Adipocyte (in vitro differentiated cells): ENCODE results near the gene CDC73.
"Not testable (repeated sequence)": the region's sequence is repeated elsewhere in the genome, so short reads cannot be mapped to it uniquely, and the experiment has no call there.

ENCODE experiments used
- DNase-seq: peaks from one replicate; pipeline ENCODE4 v3.0.0-alpha.2; 2015; ENCODE audit warnings: low read depth
- H3K27me3 ChIP-seq: replicated peaks from 2 replicates; pipeline ENCODE4 v1.7.0; 2013; ENCODE audit warnings: mild to moderate bottlenecking, low read length, moderate library complexity; ENCODE audit not compliant: control insufficient read depth, insufficient read depth
- H3K36me3 ChIP-seq: 2 replicates; pipeline ENCODE4 v1.7.0; 2013; ENCODE audit warnings: low read length, mild to moderate bottlenecking, moderate library complexity; ENCODE audit not compliant: control insufficient read depth, insufficient read depth, severe bottlenecking
- H3K4me1 ChIP-seq: 2 replicates; pipeline ENCODE4 v1.7.0; 2013; ENCODE audit warnings: mild to moderate bottlenecking, low read length, moderate library complexity; ENCODE audit not compliant: control insufficient read depth, insufficient read depth
- H3K4me3 ChIP-seq: 2 replicates; pipeline ENCODE4 v1.7.0; 2013; ENCODE audit warnings: mild to moderate bottlenecking, low read length, moderate library complexity
- H3K9ac ChIP-seq: 2 replicates; pipeline ENCODE4 v1.7.0; 2013; ENCODE audit warnings: mild to moderate bottlenecking, low read length, moderate library complexity
- H3K9me3 ChIP-seq: 2 replicates; pipeline ENCODE4 v1.7.0; 2013; ENCODE audit warnings: mild to moderate bottlenecking, low read length, moderate library complexity; ENCODE audit not compliant: control insufficient read depth

The CDC73 gene

DNA sequence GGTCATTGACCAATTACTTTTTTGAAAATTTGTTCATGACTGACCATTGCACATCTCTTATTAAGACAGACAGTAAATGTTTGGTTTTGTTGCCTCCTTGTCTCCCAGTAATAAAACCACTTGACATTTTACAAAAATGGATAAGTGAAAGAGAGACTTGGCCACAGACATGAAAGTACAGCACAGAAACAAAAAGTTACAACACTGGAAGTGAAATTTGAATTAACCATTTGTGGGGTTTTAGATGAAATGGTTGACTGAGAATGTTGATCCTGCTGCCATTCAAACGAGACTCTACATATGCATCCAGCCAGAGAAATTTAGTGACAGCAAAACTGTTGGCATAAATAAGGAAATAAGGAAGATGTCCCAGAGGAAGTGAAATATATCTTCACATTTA is 143.9 kb downstream of the CDC73 start:
- H3K9ac ChIP-seq, result no peak overlapping the region
- no peak for DNase-seq
- H3K4me3 ChIP-seq, result no peak overlapping the region
- H3K27me3 ChIP-seq, result no peaks in the 10 kb centered on the region
- peaks cover 16% of the 10 kb centered on the region for H3K36me3 ChIP-seq
- peaks cover 27% of the 10 kb centered on the region for H3K4me1 ChIP-seq
- no peaks in the 10 kb centered on the region for H3K9me3 ChIP-seq

DNA sequence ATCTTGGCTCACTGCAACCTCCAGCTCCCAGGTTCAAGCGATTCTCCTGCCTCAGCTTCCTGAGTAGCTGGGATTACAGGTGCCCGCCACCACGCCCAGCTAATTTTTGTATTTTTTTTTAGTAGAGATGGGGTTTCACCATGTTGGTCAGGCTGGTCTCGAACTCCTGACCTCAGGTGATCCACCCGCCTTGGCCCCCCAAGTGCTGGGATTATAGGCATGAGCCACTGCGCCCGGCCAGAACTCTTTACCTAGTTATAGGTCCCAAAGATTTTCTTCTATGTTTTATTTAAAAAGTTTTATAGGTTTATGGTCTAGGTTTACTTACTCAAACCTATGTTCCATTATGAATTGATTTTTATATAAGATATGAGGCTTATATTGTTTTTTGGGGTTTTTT is 145.0 kb downstream of the CDC73 start:
- H3K9me3 ChIP-seq, H3K4me3 ChIP-seq, DNase-seq, H3K27me3 ChIP-seq, H3K9ac ChIP-seq: not testable (repeated sequence)
- peaks cover 17% of the 10 kb centered on the region for H3K4me1 ChIP-seq
- peaks cover 16% of the 10 kb centered on the region for H3K36me3 ChIP-seq

DNA sequence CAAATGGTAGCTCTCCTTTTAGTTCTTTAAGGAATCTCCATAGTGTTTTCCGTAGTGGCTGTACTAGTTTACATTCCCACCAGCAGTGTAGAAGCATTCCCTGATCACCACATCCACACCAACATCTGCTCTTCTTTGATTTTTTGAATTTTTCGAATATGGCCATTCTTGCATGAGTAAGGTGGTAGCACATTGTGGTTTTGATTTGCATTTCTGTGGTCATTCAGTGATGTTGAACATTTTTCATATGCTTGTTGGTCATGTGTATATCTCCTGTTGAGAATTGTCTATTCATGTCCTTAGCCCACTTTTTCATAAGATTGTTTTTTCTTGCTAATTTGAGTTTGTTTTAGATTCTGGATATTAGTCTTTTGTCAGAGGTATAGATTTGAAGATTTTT is 149.2 kb downstream of the CDC73 start:
- Histone ChIP-seq H3K4me1 (peaks cover under 1% of the 10 kb centered on the region), H3K36me3 (peaks cover 6% of the 10 kb centered on the region), H3K4me3 (no peak overlapping the region), H3K9ac (no peak overlapping the region), H3K27me3 (no peaks in the 10 kb centered on the region), H3K9me3 (peaks cover 8% of the 10 kb centered on the region)
- peak; percentile 41 for DNase-seq

DNA sequence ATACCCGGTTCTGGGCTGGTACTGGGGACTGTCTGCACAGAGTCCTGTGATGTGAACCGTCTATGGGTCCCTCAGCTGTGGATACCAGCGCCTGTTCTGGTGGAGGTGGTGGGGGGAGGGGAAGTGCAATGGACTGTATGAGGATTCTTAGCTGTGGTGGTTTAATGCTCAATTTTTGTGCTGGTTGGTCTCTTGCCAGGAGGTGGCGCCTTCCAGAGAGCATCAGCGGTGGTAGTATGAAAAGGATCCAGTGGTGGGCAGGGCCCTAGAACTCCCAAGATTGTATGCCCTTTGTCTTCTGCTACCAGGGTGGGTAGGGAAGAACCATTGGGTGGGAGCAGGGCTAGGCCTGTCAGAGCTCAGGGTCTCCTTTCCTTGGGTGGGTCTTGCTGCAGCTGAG is 153.9 kb downstream of the CDC73 start:
- no peak for DNase-seq
- Histone ChIP-seq H3K9me3 (peaks cover 8% of the 10 kb centered on the region), H3K36me3 (peaks cover 3% of the 10 kb centered on the region), H3K27me3 (no peaks in the 10 kb centered on the region), H3K4me1 (peaks cover under 1% of the 10 kb centered on the region), H3K4me3 (no peak overlapping the region), H3K9ac (no peak overlapping the region)

DNA sequence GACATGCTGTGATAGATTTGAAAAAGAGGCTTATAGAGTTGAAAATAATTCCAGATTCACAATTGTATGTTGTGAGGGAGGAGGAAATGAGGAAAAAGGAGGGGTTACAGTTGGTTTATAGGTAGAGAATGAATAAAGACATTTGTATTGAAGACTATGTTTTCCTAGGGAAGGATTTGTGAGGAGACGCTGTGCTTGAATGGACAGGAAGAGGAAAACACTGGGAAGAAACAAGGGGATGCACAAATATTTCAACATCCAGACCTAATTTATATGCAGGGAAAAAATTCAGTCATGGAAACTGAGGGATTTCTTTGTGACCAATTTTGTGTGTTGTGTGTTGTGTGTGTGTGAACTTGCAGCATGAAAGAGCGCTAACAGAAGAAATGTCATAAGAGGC is 157.1 kb downstream of the CDC73 start:
- Histone ChIP-seq H3K4me3 (no peak overlapping the region), H3K9ac (no peak overlapping the region), H3K36me3 (peaks cover 3% of the 10 kb centered on the region), H3K9me3 (peaks cover 5% of the 10 kb centered on the region), H3K27me3 (no peaks in the 10 kb centered on the region), H3K4me1 (peaks cover 14% of the 10 kb centered on the region)
- no peak for DNase-seq

DNA sequence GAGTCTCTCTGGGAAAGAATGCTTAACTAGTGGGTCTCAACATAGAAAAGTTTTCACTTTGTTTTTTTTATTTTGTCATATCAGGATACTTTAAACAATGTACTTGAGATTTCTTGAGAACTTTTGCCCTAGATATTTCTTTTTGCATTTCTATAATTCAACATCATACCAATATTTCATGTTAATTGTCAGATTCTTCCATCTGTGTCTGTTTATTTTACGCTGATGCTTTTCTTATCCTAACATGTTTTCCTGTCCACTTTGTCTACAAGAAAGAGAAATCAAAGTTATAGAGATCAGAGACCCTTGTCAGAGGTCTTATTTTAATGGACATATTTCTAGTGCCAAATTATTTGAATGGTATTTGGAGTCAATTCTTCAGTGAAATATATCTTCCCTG is 160.1 kb downstream of the CDC73 start:
- no peaks in the 10 kb centered on the region for H3K9me3 ChIP-seq
- DNase-seq, result no peak
- peaks cover 14% of the 10 kb centered on the region for H3K4me1 ChIP-seq
- H3K4me3 ChIP-seq, result no peak overlapping the region
- no peaks in the 10 kb centered on the region for H3K27me3 ChIP-seq
- peaks cover 3% of the 10 kb centered on the region for H3K36me3 ChIP-seq
- no peak overlapping the region for H3K9ac ChIP-seq

DNA sequence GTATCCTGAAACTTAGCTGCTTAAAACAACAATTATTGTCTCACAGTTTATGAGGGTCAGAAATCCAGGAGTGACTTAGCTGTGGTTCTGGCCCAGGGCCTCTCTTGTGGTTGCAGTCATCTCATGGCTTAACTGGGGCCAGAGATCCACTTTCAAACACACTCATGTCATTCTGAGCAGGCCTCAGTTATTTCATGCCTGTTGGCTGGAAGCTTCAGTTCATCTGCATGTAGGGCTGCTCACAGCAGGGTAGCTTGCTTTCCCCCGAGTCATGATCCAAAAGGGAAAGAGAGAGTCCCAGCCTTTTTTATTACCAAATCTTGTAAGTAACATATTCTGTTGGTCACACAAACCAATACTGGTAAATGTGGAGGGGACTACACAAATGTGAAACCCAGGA is 161.2 kb downstream of the CDC73 start:
- no peak overlapping the region for H3K9ac ChIP-seq
- DNase-seq, result peak; percentile 43

DNA sequence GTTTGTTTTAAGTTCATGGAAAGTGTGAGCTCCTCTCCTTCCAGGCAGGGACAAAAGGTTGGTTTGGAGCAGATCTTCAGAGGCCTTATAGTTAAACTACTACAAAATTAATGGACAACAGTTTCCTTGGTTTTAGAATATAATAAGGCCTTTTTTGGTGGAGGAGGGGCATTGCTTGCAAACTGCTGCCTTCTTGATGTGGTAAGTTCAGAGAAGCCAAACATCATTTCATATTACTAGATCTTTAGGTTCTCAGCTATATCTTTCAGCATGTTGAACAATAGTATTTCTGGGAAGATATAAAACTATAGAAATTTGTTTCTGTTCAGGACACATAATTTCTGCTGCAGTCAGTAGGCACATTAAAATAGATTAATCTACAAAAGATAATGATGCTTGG is 162.4 kb downstream of the CDC73 start:
- no peak for DNase-seq
- no peak overlapping the region for H3K4me3 ChIP-seq

More for the DNA sequence above, 161.2 kb downstream of the CDC73 start:
- no peaks in the 10 kb centered on the region for H3K27me3 ChIP-seq
- no peak overlapping the region for H3K4me3 ChIP-seq
- peaks cover 14% of the 10 kb centered on the region for H3K4me1 ChIP-seq
- peaks cover under 1% of the 10 kb centered on the region for H3K36me3 ChIP-seq
- no peaks in the 10 kb centered on the region for H3K9me3 ChIP-seq

DNA sequence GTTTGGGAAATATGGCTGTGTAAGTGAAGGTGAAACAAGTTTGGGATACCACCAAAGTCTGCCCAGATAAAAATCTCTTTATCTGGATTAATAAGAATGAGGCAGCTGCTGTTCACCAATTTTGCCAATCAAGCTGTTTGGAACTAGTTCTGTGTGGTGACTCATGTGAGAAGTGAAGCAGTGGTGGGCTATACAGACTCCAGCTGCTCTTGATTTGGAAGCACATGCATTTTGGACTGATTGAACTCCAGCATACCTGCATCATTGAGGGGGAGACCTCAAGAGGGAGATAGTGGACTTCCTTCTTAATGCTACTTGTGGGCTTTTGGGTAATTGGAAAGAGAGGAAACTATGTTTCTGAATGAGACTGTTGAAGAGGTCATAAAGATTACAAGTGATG is 163.8 kb downstream of the CDC73 start:
- no peak overlapping the region for H3K9ac ChIP-seq
- H3K4me1 ChIP-seq, result peaks cover 14% of the 10 kb centered on the region
- H3K36me3 ChIP-seq, result no peaks in the 10 kb centered on the region
- DNase-seq, result no peak
- H3K4me3 ChIP-seq, result no peak overlapping the region
- H3K27me3 ChIP-seq, result no peaks in the 10 kb centered on the region
- no peaks in the 10 kb centered on the region for H3K9me3 ChIP-seq

More for the DNA sequence above, 162.4 kb downstream of the CDC73 start:
- Histone ChIP-seq H3K9ac (no peak overlapping the region), H3K36me3 (no peaks in the 10 kb centered on the region), H3K27me3 (no peaks in the 10 kb centered on the region), H3K4me1 (peaks cover 14% of the 10 kb centered on the region), H3K9me3 (no peaks in the 10 kb centered on the region)

DNA sequence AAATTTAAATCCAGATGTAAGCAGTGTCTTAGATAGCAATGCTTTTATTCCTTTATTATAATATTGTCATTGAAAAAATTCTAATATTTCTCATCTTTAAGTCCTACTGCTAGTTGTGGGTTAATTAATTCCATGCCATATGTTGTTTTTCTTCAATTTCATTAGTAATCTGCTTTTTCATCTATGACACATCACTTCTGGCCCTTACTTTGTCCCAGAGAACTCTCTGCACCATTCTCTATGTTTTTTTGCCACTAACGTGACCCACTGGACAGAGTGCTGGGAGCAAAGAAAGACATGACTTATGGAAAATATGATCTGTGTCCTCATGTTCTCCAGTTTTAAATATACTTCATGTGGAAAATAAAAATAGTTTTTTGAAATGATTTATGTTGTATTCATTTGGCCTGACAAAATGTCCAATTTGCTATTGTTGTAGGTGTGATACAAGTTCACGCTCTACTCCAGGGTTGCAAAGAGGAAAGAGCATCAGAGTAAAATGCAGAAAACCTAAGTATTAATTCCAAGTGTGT is 166.8 kb downstream of the CDC73 start:
- peak; percentile 34 for DNase-seq
- H3K9ac ChIP-seq, H3K27me3 ChIP-seq, H3K4me1 ChIP-seq, H3K9me3 ChIP-seq, H3K36me3 ChIP-seq, H3K4me3 ChIP-seq: not testable (repeated sequence)

DNA sequence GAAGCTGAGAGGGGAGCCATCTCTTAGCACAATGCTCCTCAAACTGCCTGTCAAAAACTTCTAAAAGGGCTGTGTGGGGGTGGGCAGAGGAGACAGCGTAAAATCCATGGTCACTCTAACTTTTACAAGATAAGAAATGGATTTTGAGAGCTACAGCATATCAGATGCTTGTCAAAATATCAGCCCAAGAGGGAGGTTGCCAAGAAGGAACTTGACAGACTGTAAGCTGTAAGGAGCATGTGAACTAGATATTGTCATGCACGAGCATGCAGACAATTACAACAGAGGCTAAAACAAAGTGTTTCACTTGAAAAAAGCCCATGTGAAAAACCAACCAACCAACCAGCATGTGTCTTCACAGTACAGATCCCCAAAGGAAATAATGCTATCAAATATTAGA is 171.9 kb downstream of the CDC73 start:
- Histone ChIP-seq H3K4me3 (no peak overlapping the region), H3K9me3 (no peaks in the 10 kb centered on the region), H3K36me3 (no peaks in the 10 kb centered on the region), H3K4me1 (no peaks in the 10 kb centered on the region), H3K27me3 (no peaks in the 10 kb centered on the region), H3K9ac (no peak overlapping the region)
- DNase-seq, result no peak

DNA sequence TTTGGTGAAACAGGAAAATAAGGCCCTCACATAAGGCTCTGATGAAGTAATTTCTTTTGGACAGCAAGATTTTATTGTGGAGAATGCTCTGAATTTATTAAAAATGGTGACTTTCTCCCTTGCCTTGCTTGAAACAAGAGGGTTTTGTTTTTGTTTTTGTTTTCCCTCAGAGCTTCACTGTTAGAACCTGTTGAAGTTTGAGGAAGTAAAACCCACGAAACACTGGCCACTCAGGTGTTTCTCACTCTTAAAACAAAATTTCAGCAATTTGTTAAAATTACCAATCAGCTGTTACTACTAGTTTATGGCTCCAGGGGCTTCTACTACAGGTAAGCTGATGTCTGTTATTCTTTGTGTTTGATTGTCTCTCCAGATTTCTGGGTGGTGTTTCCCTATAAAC is 177.2 kb downstream of the CDC73 start:
- H3K36me3 ChIP-seq, result no peaks in the 10 kb centered on the region
- H3K4me1 ChIP-seq, result no peaks in the 10 kb centered on the region
- H3K9ac ChIP-seq, result no peak overlapping the region
- H3K9me3 ChIP-seq, result no peaks in the 10 kb centered on the region
- DNase-seq, result no peak
- no peak overlapping the region for H3K4me3 ChIP-seq
- no peaks in the 10 kb centered on the region for H3K27me3 ChIP-seq
